IgD-negative memory B cell (primary cell): ENCODE results near the gene OPTC. TPM values are rescaled to one million over a fixed set of nuclear protein-coding genes. Genes with fewer than 3 reads are reported as not detected.

Experiments used
- H3K27ac Mint-ChIP-seq, 3 donors: one replicate each; pipeline ENCODE4 v1.8.0; 2020 to 2022; ENCODE audit warnings: mild to moderate bottlenecking in 3 of 3, mixed read lengths in 3 of 3, moderate library complexity in 1 of 3
- H3K27me3 Mint-ChIP-seq: one replicate; pipeline ENCODE4 v1.8.0; 2021; ENCODE audit warnings: mixed read lengths
- H3K36me3 Mint-ChIP-seq: one replicate; pipeline ENCODE4 v1.8.0; 2020; ENCODE audit warnings: mild to moderate bottlenecking, mixed read lengths
- H3K4me1 Mint-ChIP-seq, 3 donors: one replicate each; pipeline ENCODE4 v1.8.0; 2020 to 2022; ENCODE audit warnings: mixed read lengths in 3 of 3, mild to moderate bottlenecking in 1 of 3
- H3K4me3 Mint-ChIP-seq, 4 donors: one replicate each; pipeline ENCODE4 v1.8.0; 2020 to 2022; ENCODE audit warnings: mild to moderate bottlenecking in 4 of 4, mixed read lengths in 4 of 4, moderate library complexity in 3 of 4
- H3K9me3 Mint-ChIP-seq, 3 donors: one replicate each; pipeline ENCODE4 v1.8.0; 2020 to 2021; ENCODE audit warnings: mixed read lengths in 3 of 3, mild to moderate bottlenecking in 1 of 3
- polyA plus RNA-seq: library from polyadenylated mRNA; unstranded; fragments of 300-500 nt; fragmentation: Illumina TruSeq; gene quantifications from one replicate; pipeline ENCODE4 v1.2.3, GENCODE V29; 2021

The OPTC gene
- polyA plus RNA-seq, 1 donor from 2014 or later, result not detected

DNA sequence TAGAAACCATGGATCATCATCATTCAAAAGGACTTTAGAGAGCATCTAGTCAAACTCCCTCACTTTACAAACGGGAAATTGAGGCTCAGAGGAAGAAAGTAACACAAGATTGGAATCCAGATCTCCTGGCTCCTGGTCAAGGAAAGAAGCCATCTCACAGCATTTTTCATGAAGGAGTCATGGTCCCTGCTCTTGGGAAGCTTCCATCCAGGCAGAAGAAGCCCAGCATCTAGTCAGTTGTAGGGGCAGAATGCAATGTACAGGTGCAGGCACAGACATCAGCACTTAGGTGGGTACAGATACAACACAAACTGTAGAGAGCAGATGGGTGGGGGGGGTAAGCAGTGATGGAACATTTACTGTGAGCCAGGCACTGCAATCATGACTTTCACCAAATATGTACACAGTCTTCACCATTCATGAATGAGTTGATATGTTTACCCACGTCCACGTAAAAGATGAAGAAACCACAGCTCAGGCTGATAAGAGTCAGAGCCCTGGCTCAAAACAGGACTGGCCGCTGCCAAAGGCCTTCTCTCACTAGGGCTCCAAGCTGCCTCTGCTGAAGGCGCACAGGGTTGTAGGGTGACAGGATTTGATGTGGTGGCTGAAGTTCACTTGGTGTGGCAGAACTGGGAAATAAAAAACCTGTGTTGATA is 44.0 kb downstream of the OPTC start:
- Mint-ChIP-seq H3K4me1 (no peaks in the 10 kb centered on the region), H3K36me3 (no peaks in the 10 kb centered on the region), H3K27me3 (no peaks in the 10 kb centered on the region), H3K27ac (no peak overlapping the region), H3K4me3 (peak overlapping the region in 1 of 4 donors; percentile 47), H3K9me3 (no peaks in the 10 kb centered on the region)

GRCh38 chr1:203538726-203539125 is 44.8 kb downstream of the OPTC start:
- Mint-ChIP-seq H3K36me3 (no peaks in the 10 kb centered on the region), H3K9me3 (no peaks in the 10 kb centered on the region), H3K27ac (no peak overlapping the region), H3K4me1 (no peaks in the 10 kb centered on the region), H3K27me3 (no peaks in the 10 kb centered on the region), H3K4me3 (no peak overlapping the region)

DNA sequence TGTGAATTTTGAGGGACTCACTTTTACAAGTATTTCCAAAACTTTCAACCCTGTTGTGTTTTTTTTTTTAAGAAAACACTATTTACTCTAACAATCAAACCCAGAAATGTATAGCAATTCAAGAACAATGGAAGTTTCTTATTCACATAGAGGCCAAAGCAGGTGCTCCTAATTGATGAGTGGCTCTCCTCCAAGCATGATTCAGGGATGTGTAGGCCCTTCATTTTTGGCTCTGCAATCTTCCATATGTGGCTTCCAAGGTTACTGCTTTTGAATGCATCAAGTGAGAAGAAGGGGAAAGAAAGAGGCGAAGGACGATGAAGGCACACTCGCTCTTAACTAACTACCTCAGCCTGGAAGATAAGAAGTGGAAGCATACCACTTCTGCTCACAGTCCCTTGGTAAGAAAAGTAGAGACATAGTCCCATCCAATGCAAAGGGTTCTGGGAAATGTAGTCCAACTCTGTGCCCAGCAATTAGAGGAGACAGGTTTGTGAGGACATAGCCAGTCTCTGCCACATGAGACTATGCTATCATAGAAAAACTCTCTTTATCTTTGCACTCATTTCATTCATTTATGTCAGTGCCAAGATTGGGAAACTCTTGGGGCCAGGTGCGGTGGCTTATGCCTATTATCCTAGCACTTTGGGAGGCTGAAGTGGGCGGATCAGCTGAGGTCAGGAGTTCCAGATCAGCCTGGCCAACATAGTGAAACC is 46.0 kb downstream of the OPTC start:
- Mint-ChIP-seq H3K9me3 (no peaks in the 10 kb centered on the region), H3K27me3 (no peaks in the 10 kb centered on the region), H3K4me1 (no peaks in the 10 kb centered on the region), H3K27ac (no peak overlapping the region), H3K4me3 (no peak overlapping the region), H3K36me3 (no peaks in the 10 kb centered on the region)

- no peak overlapping the region for H3K4me3 Mint-ChIP-seq
- H3K9me3 Mint-ChIP-seq, result no peaks in the 10 kb centered on the region
- H3K27ac Mint-ChIP-seq, result no peak overlapping the region
- H3K27me3 Mint-ChIP-seq, result peaks cover 3% of the 10 kb centered on the region
- H3K4me1 Mint-ChIP-seq, result no peaks in the 10 kb centered on the region
- no peaks in the 10 kb centered on the region for H3K36me3 Mint-ChIP-seq
Observed at GRCh38 chr1:203544485-203544884, 50.5 kb downstream of the OPTC start.

- Mint-ChIP-seq H3K9me3 (no peaks in the 10 kb centered on the region), H3K27me3 (peaks cover 3% of the 10 kb centered on the region), H3K4me1 (no peaks in the 10 kb centered on the region), H3K27ac (no peak overlapping the region), H3K4me3 (no peak overlapping the region), H3K36me3 (no peaks in the 10 kb centered on the region)
Observed at GRCh38 chr1:203544978-203545816, 51.2 kb downstream of the OPTC start.

DNA sequence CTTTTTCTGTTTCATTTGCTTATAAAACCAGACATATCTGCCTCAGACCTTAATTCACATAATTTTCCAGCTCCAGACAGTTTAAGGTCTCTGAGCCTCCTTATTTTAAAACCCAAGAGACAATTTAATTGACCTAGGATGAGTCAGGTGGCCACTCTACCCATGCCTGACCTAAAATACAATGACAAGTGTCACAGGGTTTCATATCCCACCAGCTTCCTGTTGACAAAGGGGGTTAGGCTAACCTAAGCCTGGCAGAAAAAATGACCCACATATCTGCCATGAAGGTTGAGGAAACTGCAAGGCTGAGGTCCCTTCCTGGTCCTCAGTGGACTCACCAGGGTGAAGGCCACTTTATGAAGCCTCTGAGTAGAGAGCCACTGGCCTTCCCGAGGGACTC is 52.3 kb downstream of the OPTC start:
- peaks cover 3% of the 10 kb centered on the region for H3K27me3 Mint-ChIP-seq
- H3K4me3 Mint-ChIP-seq, result no peak overlapping the region
- H3K36me3 Mint-ChIP-seq, result no peaks in the 10 kb centered on the region
- H3K4me1 Mint-ChIP-seq, result no peaks in the 10 kb centered on the region
- H3K27ac Mint-ChIP-seq, result no peak overlapping the region
- H3K9me3 Mint-ChIP-seq, result no peaks in the 10 kb centered on the region

GRCh38 chr1:203547147-203547546 is 53.2 kb downstream of the OPTC start:
- H3K4me3 Mint-ChIP-seq, result no peak overlapping the region
- H3K9me3 Mint-ChIP-seq, result no peaks in the 10 kb centered on the region
- H3K27ac Mint-ChIP-seq, result no peak overlapping the region
- H3K4me1 Mint-ChIP-seq, result no peaks in the 10 kb centered on the region
- no peaks in the 10 kb centered on the region for H3K36me3 Mint-ChIP-seq
- peaks cover 3% of the 10 kb centered on the region for H3K27me3 Mint-ChIP-seq

- Mint-ChIP-seq H3K27ac (no peak overlapping the region), H3K36me3 (no peaks in the 10 kb centered on the region)
Observed at GRCh38 chr1:203547771-203548421, 53.9 kb downstream of the OPTC start.

GRCh38 chr1:203548892-203549291 is 54.9 kb downstream of the OPTC start:
- Mint-ChIP-seq H3K9me3 (no peaks in the 10 kb centered on the region), H3K4me1 (no peaks in the 10 kb centered on the region), H3K27ac (no peak overlapping the region), H3K27me3 (peaks cover 7% of the 10 kb centered on the region), H3K36me3 (no peaks in the 10 kb centered on the region), H3K4me3 (no peak overlapping the region)

More at GRCh38 chr1:203547771-203548421, 53.9 kb downstream of the OPTC start:
- no peaks in the 10 kb centered on the region for H3K4me1 Mint-ChIP-seq
- H3K4me3 Mint-ChIP-seq, result no peak overlapping the region
- H3K27me3 Mint-ChIP-seq, result peaks cover 7% of the 10 kb centered on the region
- no peaks in the 10 kb centered on the region for H3K9me3 Mint-ChIP-seq

DNA sequence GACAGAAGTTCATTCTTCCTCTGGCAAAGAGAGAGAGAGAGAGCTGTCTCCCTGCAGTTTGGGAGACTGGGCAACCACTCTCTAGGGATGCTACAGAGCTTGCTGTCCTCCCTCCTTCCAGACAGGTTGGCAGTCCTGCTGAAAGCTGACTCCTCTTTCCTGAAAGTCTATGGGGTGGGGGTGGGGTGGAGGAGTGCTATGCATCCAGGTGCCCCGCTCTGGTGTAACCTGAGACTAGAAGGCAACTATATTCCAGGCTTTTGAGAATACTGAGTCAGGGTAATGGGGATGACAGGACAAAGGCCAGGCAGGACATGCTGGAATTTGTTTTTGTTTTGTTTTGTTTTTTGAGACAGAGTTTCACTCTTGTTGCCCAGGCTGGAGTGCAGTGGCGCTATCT is 55.4 kb downstream of the OPTC start:
- Mint-ChIP-seq H3K4me1 (no peaks in the 10 kb centered on the region), H3K36me3 (no peaks in the 10 kb centered on the region), H3K27ac (no peak overlapping the region), H3K9me3 (no peaks in the 10 kb centered on the region), H3K4me3 (no peak overlapping the region), H3K27me3 (peaks cover 10% of the 10 kb centered on the region)

GRCh38 chr1:203550846-203551245 is 56.9 kb downstream of the OPTC start:
- Mint-ChIP-seq H3K36me3 (no peaks in the 10 kb centered on the region), H3K4me3 (no peak overlapping the region), H3K27ac (no peak overlapping the region), H3K4me1 (no peaks in the 10 kb centered on the region), H3K9me3 (no peaks in the 10 kb centered on the region), H3K27me3 (peaks cover 15% of the 10 kb centered on the region)

DNA sequence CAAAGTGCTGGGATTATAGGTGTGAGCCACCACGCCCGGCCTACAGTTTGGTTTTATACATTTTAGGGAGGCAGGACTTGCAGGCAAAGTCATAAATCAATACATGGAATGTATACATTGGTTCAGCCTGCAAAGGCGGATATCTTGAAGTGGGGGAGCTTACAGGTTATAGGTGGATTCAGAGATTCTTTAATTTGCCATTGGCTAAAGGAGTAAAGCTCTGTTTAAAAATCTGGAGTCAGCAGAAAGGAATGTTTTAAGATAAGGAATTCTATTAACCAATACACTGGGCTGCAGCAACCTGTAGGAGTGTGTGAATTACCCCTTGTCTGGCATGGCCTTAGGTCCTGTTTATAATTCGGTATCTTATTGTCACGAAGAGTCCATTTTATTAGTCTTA is 57.6 kb downstream of the OPTC start:
- H3K9me3 Mint-ChIP-seq, result no peaks in the 10 kb centered on the region
- H3K4me1 Mint-ChIP-seq, result no peaks in the 10 kb centered on the region
- no peak overlapping the region for H3K4me3 Mint-ChIP-seq
- no peak overlapping the region for H3K27ac Mint-ChIP-seq
- H3K36me3 Mint-ChIP-seq, result no peaks in the 10 kb centered on the region
- peaks cover 18% of the 10 kb centered on the region for H3K27me3 Mint-ChIP-seq

DNA sequence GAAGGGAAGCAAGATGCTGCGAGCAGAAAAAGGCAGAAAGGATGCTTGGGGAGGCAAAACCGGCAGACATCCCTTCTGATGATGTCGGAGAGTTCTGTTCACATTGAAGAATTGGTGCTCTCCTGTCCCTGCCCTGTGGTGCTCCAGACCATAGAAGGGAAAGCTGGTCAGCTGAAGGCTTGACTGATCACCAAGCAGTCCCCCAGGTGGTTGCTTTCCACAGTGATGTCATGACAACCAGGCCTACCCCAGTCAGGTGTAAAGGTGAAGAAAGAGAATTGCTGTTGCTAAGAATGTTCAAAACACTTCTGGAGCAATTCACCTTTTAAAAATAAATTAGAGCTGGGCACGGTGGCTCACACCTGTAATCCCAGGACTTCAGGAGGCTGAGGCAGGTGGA is 59.5 kb downstream of the OPTC start:
- Mint-ChIP-seq H3K4me1 (no peaks in the 10 kb centered on the region), H3K27ac (no peak overlapping the region), H3K27me3 (peaks cover 17% of the 10 kb centered on the region), H3K9me3 (no peaks in the 10 kb centered on the region), H3K36me3 (no peaks in the 10 kb centered on the region), H3K4me3 (no peak overlapping the region)

DNA sequence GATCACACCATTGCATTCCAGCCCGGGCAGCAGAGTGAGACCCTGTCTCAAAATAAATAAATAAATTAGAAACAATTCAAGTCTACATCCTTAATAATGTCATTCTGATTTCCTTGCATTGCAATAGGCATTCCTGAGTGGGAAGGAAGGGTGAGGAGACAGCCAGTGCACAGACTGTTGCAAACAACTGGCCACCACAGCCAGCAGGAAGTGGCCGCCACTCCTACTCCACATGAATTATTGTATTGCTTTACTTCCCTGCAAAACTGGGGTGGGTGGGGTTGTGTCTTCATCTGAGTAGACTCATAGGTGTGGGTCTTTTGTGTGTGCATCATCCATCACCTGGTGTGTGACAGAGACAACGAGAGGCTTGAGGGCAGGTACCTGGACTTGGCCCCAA is 60.1 kb downstream of the OPTC start:
- H3K4me3 Mint-ChIP-seq, result no peak overlapping the region
- no peaks in the 10 kb centered on the region for H3K9me3 Mint-ChIP-seq
- H3K27me3 Mint-ChIP-seq, result peaks cover 17% of the 10 kb centered on the region
- no peaks in the 10 kb centered on the region for H3K36me3 Mint-ChIP-seq
- H3K4me1 Mint-ChIP-seq, result no peaks in the 10 kb centered on the region
- H3K27ac Mint-ChIP-seq, result peak overlapping the region in 1 of 3 donors; percentile 23

GRCh38 chr1:203555076-203555475 is 61.1 kb downstream of the OPTC start:
- Mint-ChIP-seq H3K27ac (no peak overlapping the region), H3K36me3 (no peaks in the 10 kb centered on the region), H3K4me3 (no peak overlapping the region), H3K4me1 (no peaks in the 10 kb centered on the region), H3K9me3 (no peaks in the 10 kb centered on the region), H3K27me3 (peaks cover 17% of the 10 kb centered on the region)
